Superior temporal gyrus (tissue), 1 donor: Measurements from ENCODE around the gene EXTL1.

Experiments used
- DNase-seq: peaks from one replicate; pipeline ENCODE4 v3.0.0-alpha.2; 2016; ENCODE audit errors: extremely low spot score

Gene EXTL1

DNA sequence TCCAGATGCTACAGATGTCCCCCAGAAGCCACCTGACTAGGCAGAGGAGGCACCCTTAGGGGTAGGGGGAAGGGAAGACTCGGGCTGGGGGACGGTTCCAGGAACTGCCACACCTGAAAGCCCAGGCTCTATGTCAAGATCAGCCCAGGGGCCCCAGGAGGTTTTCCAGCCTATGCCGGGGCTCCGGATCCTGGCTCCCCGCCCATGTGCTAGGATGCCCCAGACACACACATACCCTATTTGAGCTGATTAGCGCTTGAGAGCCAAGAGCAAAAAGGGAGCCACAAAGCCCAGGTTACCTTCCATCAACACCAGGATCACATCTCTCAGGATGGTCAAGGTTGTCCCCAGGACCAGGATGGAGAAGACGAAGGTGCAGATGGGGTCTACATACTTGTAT lies 19.8 kb downstream of the EXTL1 start:
- no peak for DNase-seq

DNA sequence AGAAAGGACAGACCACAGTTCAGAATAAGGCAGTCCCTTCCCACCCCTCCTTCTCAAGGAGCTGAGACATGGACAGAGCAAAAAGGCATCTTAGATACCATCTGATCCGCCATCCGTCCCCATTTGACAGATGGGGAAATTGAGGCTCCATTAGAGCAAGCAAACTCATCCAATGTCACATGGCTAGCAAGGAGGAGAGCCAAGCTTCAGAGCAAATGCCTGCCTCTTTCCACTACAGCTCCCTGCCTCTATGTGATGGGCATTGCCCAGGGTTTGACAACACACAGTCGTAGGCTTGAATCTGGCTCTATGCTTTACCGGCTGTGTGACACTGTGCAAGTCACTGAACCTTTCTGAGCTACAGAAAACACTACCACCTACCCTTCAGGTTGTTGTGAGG lies 20.4 kb downstream of the EXTL1 start:
- no peak for DNase-seq

DNA sequence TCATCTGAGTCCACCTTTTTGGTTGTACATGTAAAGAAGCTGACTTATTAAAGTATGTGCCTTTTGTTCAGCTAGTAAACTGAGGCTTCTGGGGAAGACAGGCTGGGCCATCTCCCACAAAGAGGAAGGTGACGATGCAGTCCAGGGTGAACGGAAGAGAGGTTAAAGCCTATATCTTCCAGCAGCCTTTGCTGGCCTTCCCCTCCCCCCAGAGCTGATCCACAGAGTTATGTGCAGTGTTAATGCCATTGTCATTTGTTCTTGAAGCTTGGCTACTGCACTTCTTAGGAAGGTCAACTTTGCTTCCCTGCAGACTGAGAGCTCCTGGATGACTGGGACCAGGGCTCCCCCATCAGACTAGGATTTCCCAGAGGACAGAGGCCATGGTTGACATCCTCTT lies 22.2 kb downstream of the EXTL1 start:
- DNase-seq = no peak

DNA sequence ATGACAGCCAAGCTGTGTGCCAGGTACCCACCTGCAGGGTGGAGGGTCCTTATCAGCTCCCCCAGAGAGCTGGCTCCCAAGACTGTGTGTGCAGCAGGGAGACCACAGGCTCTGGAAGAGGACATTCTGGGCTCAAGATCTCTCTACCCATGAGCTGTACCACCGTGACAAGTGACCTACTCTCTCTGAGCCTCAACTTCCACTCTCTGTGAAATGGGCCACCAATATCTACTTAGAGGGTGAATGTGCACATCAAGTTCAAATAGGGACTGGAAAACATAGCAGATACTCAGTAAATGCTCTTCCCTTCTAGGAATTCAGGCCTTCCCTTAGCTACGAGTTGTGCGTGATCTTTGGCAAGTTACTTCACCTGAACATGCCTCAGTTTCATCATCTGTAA lies 22.8 kb downstream of the EXTL1 start:
- no peak for DNase-seq

DNA sequence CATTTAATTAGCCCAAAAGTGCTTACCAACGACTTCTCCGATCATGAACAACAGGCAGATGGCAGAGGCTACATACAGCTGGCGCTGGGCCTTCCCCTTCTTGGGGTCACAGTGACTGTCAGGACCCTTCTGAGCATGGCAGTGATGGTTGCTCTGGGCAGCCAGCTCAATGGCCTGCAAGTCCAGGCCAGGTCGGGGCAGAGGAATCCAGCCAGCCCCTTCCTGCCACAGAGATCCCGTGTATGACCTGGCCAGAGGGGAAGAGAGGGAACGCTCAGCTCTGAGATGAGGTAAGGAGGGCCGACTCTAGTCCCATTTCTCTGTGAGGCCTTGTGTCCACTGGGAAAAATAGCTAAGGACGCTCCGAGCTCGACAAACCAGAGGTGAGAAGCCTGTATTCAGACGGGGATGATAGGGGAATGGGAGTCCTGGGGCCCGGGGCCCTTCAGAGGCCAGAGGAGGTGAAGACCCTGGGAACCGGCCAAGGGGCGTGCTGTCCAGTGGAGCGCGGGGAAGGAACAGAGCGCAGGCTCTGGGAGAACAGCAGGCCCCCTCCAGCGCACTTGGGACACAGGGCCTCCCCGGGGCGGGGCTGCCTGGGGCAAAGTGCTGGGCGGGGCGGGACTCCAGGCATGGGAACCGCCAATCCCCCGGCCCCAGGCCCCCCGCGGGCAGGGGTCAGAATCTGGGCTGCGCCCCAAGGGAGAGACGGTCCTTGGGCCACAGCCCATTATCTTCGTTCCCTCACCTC lies 23.6 kb downstream of the EXTL1 start:
- DNase-seq = no peak

DNA sequence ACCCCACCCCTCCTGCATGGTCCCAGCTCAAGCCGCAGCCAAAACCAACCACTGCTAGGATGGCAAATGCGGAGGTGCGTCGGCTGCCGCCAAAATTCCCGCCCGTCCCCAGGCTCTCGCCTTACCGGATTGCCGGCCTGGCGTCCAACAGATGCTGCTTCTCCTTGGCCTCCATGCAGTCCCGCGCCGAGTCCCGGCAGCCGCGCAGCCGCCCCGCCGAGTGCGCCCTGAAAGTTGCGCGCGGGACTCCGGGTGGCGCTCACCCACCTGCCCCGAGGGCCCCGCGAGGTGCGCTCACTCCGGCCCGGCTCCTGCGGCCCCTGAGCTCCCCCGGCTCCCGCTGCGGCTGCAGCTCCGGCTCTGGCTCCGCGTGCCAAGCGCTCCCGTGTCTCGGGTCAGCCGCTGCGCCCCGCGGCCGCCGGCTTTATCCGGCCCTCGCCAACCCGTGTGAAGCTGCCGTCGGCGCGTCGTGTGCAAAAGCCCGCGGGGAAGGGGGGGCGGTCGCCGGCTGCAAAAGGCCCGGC lies 24.2 kb downstream of the EXTL1 start, which contains the start of gene SLC30A2:
TSS of gene SLC30A2 (minus strand) at position 397 of the 524 bp plus-strand sequence. CDS start at position 175, 222 bp downstream.
- DNase-seq = no peak

DNA sequence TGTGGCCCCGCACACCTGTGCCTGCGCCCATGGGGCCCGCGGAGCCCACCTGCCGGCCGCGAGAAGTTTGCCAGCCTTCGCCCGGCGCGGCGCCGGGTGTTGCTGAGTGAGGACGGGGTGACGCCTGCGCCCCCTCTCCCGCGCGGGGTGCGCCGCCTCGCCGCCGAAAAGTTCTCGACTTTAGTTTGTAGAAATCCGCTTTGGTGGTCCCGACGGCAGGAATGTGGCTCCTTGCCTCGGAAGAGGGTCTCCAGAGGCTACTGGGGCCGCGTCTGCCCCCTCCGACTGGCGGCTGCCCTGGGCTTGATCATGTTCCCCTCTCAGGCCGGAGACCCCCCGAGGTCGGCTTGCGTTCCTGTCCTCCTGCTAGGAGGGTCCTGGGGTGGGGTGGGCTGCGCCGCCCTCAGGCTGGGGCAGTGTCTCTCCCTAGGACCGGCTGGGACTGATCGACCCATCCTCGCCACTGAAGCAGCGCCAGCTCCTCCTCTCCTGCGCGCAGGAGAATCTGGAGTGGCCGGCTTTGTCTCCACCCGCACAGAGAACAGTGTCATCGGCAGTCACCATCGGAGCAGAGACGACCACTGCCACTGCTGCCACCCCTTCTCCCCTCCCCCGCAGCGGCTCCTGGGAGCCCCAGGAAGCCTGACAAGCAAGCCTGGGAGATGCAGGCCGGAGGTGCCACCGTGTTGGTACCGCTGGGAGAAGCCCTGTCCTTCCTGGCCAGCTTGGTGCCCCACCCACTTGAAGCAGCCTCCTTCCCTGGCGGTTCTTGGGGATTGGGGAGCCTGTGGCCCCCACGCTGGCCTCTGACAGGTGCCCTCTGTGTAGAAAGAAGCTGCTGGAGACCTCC lies 24.9 kb downstream of the EXTL1 start:
- no peak for DNase-seq

DNA sequence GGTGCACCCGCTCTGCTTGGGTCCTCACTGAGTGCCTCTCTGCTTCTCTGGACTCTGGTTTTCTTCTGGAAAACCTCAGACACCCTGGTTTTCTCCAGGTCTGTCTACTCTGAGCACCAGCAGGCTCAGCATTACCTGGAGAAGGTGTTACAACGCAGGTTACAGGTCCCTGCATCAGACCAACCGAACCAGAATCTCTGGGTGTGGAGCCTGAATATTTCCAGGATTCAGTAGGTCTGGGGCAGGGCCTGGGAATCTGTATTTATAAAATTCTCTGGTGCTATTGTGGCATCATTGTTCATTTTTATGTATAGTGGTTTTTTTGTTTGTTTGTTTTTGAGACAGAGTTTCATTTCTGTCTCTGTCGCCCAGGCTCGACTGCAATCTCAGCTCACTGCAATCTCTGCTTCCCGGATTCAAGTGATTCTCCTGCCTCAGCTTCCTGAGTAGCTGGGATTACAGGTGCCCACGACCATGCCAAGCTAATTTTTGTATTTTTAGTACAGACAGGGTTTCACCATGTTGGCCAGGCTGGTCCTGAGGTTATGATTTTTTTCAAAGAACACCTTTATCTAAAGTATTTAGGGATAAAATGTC lies 25.8 kb downstream of the EXTL1 start:
- no peak for DNase-seq

DNA sequence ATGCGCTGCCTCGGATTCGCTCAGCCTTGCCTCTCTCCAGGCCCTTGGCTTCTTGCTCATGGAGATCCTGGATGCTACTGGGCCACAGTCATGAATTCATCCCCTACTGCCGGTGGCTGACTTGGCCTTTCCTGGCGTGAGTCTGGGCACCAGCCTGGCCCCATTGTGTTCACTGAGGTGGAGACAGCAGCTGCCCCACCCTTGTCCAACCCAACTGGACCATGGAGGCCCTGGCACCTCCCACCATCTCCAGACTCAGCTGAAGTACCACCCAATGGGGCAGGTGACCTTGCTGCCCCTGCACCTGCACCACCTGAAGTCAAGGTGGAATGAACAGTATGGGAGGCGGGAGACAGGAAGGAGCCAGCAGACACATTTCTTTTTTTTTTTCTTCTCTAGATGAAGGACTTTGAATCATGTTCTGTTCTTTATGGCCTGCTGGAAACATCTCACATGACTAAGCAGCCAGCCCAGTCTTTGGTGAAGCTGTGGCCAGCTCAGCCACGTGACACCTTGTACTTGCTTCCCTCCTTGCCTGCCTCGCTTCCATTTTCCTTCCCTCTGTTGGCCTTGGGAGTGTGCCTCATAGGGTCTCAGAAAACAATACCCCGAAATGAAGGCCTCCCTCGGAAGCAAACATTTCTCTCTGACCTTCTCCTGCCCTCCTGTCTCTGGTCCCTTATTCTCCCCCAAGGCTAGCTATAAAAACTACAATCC lies 28.1 kb downstream of the EXTL1 start:
- no peak for DNase-seq

DNA sequence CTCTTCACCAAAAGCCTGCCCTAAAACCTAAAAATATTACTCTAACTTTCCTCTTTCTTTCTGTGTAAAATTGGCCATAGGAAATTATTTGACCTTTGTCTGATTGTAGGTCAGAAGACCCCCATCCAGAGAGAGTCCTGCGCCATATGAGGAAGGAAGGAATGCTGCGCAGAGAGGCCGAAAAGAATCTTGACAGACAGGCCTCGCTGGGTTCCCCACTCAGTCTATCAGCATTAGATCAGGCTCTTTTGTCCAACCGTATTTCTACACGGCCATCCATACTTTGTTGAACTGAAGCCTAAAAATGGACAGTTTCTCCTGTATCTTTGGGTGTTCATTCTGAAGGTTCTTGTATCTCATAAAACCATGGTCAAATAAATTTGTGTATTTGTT lies 28.7 kb downstream of the EXTL1 start:
- no peak for DNase-seq

DNA sequence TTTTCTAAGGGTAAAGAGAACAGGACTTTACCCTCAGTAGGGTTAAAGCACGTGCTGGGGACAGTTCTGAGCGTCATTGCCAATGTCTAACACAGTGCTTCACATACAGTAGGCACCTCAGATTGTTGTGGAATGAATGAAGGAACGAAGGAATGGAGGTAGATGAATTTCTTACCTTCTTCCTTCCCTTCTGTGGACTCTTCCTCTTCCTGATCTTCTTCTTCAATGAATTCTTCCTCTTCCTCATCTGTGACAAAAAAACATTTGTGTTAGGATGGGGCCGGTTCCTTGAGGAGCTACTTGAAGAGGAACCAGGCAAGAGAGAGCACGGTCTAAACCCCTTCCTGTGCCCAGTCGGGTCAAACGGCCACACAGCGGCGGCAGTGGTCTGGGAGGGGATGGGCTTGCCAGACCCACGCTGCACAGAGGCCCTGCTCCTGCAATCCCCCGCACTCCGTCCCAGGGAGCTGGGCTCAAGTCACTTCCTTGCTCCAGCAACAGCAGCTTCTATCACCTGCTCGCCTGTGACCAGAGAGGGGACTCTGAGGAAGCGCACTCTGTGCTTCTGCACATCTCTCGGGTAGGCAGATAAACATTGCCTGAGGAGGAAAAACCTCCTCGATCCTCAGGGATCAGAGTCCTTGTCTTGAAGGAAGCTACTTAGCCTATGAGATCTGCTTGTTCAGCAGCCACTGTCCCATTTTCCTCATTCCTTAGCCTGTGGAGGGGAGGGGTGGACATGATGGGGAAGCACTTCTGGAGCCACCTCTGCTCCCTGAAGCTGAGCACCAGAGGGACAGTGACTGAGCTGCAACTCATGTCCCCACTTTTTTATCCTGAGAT lies 32.4 kb downstream of the EXTL1 start:
- no peak for DNase-seq

DNA sequence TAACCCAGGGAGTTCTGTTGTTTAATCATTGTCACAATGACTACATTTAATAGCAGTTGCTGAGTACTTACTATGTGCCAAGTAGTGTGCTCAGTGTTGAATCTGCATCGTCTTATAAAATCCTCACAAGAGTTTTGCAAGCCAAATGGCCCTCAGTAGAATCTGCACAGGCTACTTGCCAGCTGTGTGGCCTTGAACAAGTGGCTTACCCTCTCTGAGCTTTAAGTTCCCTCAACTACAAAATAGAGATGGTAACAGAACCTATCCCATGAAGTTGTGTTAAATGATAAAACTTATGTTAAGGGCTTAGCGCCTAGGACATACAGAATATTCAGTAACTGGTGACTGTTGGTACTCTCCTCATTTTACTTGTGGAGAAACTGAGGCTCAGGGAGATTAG lies 33.5 kb downstream of the EXTL1 start:
- DNase-seq = no peak

DNA sequence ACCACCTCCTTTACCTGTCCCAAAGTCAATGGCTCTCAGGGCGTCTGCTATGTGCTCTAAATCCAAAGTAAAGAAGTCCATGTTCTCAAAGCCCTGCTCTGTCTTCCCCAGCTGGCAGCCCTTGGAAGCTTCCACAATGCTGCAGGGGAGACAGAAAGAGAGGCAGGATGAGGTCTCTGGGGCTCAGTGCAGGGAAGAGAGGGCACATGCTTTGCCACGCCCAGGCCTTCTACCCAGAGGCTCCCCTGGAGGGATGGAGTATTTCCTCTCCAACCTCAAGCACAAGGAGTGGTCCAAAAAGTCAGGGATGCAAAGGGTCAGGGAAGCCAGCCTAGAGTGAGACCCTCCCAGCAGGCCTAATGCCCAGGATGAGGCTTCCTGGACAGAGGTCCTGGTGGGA lies 35.6 kb downstream of the EXTL1 start:
- no peak for DNase-seq

DNA sequence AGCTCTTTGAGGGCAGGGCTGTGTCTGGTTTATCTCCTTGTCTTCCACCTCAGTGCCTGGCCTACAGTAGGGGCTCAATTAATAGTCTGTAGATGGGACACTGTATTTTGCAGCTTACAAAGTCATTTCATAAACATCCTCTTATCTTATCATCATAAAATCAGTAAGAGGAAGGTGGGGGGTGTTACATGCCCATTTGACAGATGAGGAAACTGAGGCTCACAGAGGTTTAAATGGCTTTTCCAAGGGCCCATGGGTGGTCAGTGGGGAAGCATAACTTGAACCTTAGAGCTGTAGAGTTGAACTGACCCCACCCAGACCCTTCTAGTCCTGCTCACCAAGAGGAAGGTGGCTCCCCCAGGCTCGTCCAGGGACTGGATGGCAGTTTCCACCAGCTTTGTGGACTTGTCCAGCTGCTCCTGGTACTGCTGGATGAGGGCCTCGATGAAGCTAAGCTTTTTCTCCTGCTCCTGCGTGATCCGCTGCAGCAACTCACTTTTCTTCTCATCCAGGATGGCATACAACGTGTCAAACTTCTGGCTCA lies 36.5 kb downstream of the EXTL1 start:
- no peak for DNase-seq

DNA sequence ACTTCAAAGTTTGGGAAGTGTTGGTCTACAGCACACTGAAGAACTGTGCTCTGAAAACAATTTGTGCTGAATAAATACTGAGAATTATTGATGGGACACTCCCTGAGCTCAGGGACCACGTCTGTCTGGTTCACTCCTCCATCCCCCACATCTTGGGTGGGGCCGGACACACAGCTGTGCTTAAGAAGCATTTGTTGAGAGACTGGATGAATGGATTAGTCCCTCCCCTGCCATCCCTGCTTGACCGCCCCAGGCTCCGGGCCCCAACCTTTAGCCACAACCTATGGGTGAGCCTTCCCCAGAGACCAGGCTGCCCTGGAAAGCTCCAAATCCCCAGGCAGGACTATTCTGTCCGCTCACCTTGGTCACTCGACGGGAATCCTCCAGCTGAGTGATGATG lies 38.3 kb downstream of the EXTL1 start:
- no peak for DNase-seq

DNA sequence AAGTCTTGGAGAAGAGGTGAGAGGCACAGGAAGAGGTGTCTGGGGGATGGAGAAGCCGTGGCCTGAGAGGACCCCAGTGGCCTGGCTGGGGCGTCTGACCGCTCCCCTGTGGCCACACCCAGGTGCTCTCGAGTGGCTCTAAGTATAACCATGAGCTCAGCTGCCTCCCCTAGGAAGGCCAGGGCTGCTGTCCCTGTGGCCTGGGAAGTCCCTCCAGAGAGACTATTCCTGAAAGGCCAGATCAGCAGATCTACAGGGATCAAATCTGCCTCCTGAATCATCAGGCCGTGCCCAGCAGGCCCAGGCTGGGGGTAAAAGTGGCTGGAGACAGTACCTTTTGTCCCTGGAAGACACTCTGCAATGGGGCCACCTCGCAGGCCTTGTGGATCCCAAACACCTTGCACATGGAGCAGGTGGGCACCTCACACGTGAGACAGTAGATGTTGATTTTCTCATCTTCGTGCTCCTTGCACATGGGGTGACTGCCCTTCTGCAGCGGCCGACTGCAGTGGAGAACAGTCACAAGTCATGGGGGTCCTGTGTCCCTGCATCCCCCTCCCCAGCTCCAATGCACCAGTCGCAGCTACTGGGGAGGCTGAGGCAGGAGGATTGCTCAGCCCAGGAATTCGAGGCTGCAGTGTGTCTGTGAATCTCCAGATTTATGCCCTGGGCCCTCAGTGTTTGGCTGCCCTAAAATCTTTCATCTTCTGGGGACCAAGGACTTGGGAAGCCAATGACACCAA lies 39.4 kb downstream of the EXTL1 start:
- no peak for DNase-seq

DNA sequence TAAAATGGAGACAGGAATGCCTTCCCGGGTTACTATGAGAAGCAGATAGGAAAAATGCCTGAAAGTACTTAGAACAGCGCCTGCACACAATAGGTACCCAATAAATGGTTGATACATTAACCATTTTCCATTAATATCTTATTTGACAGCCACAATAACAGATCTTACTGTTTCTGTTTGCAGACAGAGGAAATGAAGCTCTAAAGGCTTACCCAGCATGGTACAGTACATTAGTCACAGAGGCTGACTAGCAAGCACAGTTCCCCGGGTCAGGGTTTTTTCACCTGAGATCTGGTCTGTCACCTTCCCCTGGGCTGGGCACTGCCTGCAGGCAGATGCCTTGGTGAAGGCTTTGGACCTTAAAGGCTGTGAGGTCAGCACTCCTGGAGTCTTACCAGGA lies 43.0 kb downstream of the EXTL1 start:
- DNase-seq = no peak

DNA sequence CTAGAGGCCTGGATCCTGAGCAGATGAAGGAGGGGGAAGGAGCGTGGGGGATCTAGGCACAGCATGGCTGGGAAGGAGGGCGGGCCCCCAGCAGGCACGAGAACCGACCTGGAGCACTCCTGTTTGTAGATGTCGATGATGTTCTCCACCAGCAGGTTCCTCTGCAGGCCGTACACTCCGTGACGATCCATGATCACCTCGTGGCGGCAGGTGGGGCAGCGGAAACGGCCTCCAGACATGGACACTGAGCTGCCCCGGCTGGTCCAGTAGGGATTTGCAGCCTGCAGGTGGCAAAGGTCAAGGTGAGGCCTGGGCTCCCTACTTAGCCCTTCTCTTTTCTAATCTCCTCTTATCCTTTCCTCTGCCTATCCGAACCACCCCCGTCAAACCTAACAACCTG lies 44.6 kb downstream of the EXTL1 start:
- DNase-seq = no peak

DNA sequence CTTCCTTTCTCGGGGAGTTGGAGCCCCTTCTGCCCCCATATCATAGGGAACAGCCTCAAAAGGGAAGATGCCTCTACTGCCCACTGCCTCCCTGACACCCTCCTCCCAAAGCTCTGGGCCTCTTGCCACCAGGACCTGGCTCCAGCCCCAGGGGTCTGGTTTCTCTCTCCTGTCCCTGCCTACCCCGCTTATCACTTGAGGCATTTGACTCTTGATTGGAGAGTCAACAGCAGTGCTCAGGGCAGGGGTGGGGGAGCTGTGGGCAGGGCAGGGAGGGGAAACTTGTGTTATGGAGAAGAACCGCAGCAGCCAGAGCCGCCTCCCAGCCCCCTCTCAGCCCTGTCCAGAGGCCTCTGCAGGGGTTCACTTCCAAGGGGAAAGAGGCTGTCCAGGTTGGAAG lies 45.3 kb downstream of the EXTL1 start:
- DNase-seq = no peak

DNA sequence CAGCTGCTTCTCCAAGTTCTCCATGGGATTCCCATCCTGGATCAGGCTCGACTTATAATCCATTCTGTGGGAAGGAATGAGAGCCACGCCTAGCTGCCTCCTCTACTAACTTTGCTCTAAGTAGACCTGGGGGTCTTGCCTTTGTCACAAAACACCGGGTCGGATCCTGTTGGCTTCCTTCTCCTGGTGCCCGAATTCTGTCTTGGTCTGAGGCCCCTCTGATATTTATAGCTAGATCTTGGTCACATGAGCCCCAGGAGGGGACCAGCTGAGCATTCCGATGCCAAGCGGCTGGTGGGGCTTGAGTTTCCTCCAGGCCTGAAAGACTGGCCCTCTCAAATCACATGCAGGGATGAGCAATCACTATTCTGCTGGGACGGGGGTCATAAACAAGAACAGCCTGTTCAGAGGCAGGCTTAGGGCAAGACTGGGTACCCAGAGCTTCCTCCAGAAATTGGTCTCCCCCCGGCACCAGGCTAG lies 45.9 kb downstream of the EXTL1 start, which contains the start of gene TRIM63:
TSS of gene TRIM63 (minus strand) at position 199 of the 480 bp plus-strand sequence. CDS start at position 63, 136 bp downstream.
- no peak for DNase-seq
